ENCODE measurements around the gene SYT15.
"Not testable (repeated sequence)": the region's sequence is repeated elsewhere in the genome, so short reads cannot be mapped to it uniquely, and the experiment has no call there.

DNA sequence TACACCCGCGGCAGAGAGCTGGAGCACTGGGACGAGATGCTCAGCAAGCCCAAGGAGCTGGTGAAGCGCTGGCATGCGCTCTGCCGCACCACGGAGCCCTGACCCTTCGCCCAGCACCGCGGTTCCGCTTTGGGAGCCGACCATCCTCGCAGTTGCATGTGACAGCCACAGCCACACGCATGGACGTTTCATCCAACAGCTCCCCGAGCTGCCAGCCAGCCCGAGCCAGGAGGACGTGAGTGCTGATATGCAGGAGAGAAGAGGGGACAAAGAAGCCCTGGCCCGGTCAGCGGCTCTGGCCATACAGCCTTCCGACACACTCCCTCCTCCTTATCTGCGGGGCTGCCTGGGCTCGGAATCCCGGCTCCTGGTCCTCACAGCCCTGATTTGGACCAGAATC, 8.6 kb downstream of the SYT15 start:
- TF ChIP-seq, protein P1, sequence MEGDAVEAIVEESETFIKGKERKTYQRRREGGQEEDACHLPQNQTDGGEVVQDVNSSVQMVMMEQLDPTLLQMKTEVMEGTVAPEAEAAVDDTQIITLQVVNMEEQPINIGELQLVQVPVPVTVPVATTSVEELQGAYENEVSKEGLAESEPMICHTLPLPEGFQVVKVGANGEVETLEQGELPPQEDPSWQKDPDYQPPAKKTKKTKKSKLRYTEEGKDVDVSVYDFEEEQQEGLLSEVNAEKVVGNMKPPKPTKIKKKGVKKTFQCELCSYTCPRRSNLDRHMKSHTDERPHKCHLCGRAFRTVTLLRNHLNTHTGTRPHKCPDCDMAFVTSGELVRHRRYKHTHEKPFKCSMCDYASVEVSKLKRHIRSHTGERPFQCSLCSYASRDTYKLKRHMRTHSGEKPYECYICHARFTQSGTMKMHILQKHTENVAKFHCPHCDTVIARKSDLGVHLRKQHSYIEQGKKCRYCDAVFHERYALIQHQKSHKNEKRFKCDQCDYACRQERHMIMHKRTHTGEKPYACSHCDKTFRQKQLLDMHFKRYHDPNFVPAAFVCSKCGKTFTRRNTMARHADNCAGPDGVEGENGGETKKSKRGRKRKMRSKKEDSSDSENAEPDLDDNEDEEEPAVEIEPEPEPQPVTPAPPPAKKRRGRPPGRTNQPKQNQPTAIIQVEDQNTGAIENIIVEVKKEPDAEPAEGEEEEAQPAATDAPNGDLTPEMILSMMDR (conservative IDR thresholded peaks at IDR 0.05), result not testable (repeated sequence)
- TF ChIP-seq ZFX (IDR thresholded peaks at IDR 0.05), result not testable (repeated sequence)
